PC-3 (cell line): ENCODE measurements around the gene JPT2. TPM values are rescaled to one million over a fixed set of nuclear protein-coding genes. Genes with fewer than 3 reads are reported as not detected.
"Not testable (repeated sequence)": the region's sequence is repeated elsewhere in the genome, so short reads cannot be mapped to it uniquely, and the experiment has no call there.

Experiments used
- ATAC-seq: fragments of 200-7000 bp; cut with Tn5 transposase; 2 replicates; pipeline ENCODE4 v1.9.1; 2020; ENCODE audit warnings: mild to moderate bottlenecking, moderate library complexity
- BruUV-seq: library from RNA; stranded (reverse); fragments of 400-500 nt; replicated peaks from 2 replicates; lab custom pipeline; 2021; lab: Mats Ljungman, UMichigan
- CTCF ChIA-PET: fragments of 300-600 bp; sonication (Branson Sonifier 250); formaldehyde crosslinking; loops from one replicate; lab custom pipeline; 2022; ENCODE audit warnings: antibody characterized with exemption; lab: Charles Lee
- POLR2A ChIA-PET: fragments of 300-600 bp; sonication (Branson Sonifier 250); formaldehyde crosslinking; loops from one replicate; lab custom pipeline; 2022; ENCODE audit warnings: antibody characterized with exemption; ENCODE audit not compliant: unreplicated experiment; lab: Charles Lee
- DNase-seq: peaks from one replicate; pipeline ENCODE4 v3.0.0-alpha.2; 2015
- H2AFZ ChIP-seq: fragments of 300-600 bp; sonication (generic); 2 replicates; pipeline ENCODE4 v1.6.0; 2016; ENCODE audit warnings: antibody characterized with exemption, low read length
- H3F3A ChIP-seq: fragments of 300-600 bp; sonication (generic); one replicate; pipeline ENCODE4 v1.6.0; 2017; ENCODE audit warnings: antibody characterized with exemption, low read length, control low read depth, mild to moderate bottlenecking; ENCODE audit not compliant: unreplicated experiment
- H3K27ac ChIP-seq: fragments of 300-600 bp; sonication (generic); 2 replicates; pipeline ENCODE4 v1.5.1; 2016; ENCODE audit warnings: mild to moderate bottlenecking, low read length
- H3K27me3 ChIP-seq: fragments of 300-600 bp; sonication (generic); 2 replicates; pipeline ENCODE4 v1.6.1; 2016; ENCODE audit warnings: low read length, mixed read lengths
- H3K36me3 ChIP-seq: fragments of 300-600 bp; sonication (generic); 2 replicates; pipeline ENCODE4 v1.6.1; 2016; ENCODE audit warnings: low read depth, mixed run types, low read length, mixed read lengths
- H3K4me1 ChIP-seq: fragments of 300-600 bp; sonication (generic); 2 replicates; pipeline ENCODE4 v1.5.1; 2016; ENCODE audit warnings: low read length; ENCODE audit not compliant: insufficient read depth
- H3K4me2 ChIP-seq: fragments of 300-600 bp; sonication (generic); 2 replicates; pipeline ENCODE4 v1.6.0; 2016; ENCODE audit warnings: low read length
- H3K4me3 ChIP-seq: fragments of 300-600 bp; sonication (generic); 2 replicates; pipeline ENCODE4 v1.5.1; 2016; ENCODE audit warnings: mild to moderate bottlenecking, low read length, mixed read lengths
- H3K79me2 ChIP-seq: fragments of 300-600 bp; sonication (generic); 2 replicates; pipeline ENCODE4 v1.6.1; 2017; ENCODE audit warnings: low read length, mixed read lengths
- H3K9ac ChIP-seq: fragments of 300-600 bp; sonication (generic); 2 replicates; pipeline ENCODE4 v1.6.0; 2016; ENCODE audit warnings: mild to moderate bottlenecking, low read length
- H3K9me2 ChIP-seq: fragments of 300-600 bp; sonication (generic); replicated peaks from 2 replicates; pipeline ENCODE4 v1.6.1; 2016; ENCODE audit warnings: mixed run types, low read length, mixed read lengths
- H3K9me3 ChIP-seq: fragments of 300-600 bp; sonication (generic); 2 replicates; pipeline ENCODE4 v1.6.1; 2016; ENCODE audit warnings: low read length, mixed read lengths
- H4K20me1 ChIP-seq: fragments of 300-600 bp; sonication (generic); 2 replicates; pipeline ENCODE4 v1.6.1; 2016; ENCODE audit warnings: low read length, mixed read lengths
- CTCF ChIP-seq: fragments of 300-600 bp; sonication (generic); conservative IDR thresholded peaks from 2 replicates; pipeline ENCODE4 v1.5.1; 2017; ENCODE audit warnings: antibody characterized with exemption, low read depth, mild to moderate bottlenecking, low read length
- EZH2 ChIP-seq: fragments of 300-600 bp; sonication (generic); IDR thresholded peaks from one replicate; pipeline ENCODE4 v1.6.1; 2017; ENCODE audit warnings: antibody characterized with exemption, mild to moderate bottlenecking, low read length; ENCODE audit not compliant: unreplicated experiment
- EZH2phosphoT487 ChIP-seq: fragments of 300-600 bp; sonication (generic); IDR thresholded peaks from 2 replicates; pipeline ENCODE4 v1.6.1; 2018; ENCODE audit warnings: mild to moderate bottlenecking, antibody characterized with exemption, low read length, borderline replicate concordance
- intact Hi-C: fragments of 100-400 bp; cut with micrococcal nuclease; formaldehyde crosslinking; loops from 2 replicates; pipeline ENCODE4 v1.9.0; 2023
- total RNA-seq: library from RNA; depleted of rRNA; stranded (reverse); fragments of >200 nt; gene quantifications from 2 replicates; pipeline ENCODE4 v1.2.3, GENCODE V29; 2014

The JPT2 gene
- total RNA-seq, 1 experiment from 2014 or later, result 85.2 TPM

- no peaks in the 10 kb centered on the region for H3K27me3 ChIP-seq
- ATAC-seq (no peak), DNase-seq (no peak)
- peaks cover 4% of the 10 kb centered on the region for H3F3A ChIP-seq
- no peaks in the 10 kb centered on the region for H3K9me3 ChIP-seq
- TF ChIP-seq EZH2 (no peak), EZH2phosphoT487 (no peak), CTCF (no peak)
- CTCF ChIA-PET, result no interaction called here
- no peak overlapping the region for H2AFZ ChIP-seq
- peaks cover 8% of the 10 kb centered on the region for H4K20me1 ChIP-seq
- no peak overlapping the region for H3K4me2 ChIP-seq
- no peak overlapping the region for H3K9ac ChIP-seq
- H3K36me3 ChIP-seq, result no peaks in the 10 kb centered on the region
- intact Hi-C loops, result no loop called here
- no peaks in the 10 kb centered on the region for H3K9me2 ChIP-seq
- peaks cover 13% of the 10 kb centered on the region for H3K4me1 ChIP-seq
- POLR2A ChIA-PET, result no interaction called here
- H3K27ac ChIP-seq, result no peak overlapping the region
- no peak overlapping the region for H3K4me3 ChIP-seq
- BruUV-seq, result no TSS peak
- peaks cover 77% of the 10 kb centered on the region for H3K79me2 ChIP-seq
Measured at GRCh38 chr16:1713331-1713730, 35.3 kb downstream of the JPT2 start.

GRCh38 chr16:1713933-1714332, 35.9 kb downstream of the JPT2 start:
- intact Hi-C loops, result no loop called here
- ATAC-seq (no peak), DNase-seq (no peak)
- H3K9ac ChIP-seq, result no peak overlapping the region
- ChIA-PET CTCF (no interaction called here), POLR2A (no interaction called here)
- H3K9me3 ChIP-seq, result no peaks in the 10 kb centered on the region
- H3K4me2 ChIP-seq, result no peak overlapping the region
- peaks cover 5% of the 10 kb centered on the region; the same call in 1 of the 2 replicates for H4K20me1 ChIP-seq
- H3K27me3 ChIP-seq, result no peaks in the 10 kb centered on the region
- H3K79me2 ChIP-seq, result peaks cover 75% of the 10 kb centered on the region
- no peak overlapping the region for H2AFZ ChIP-seq
- TF ChIP-seq EZH2 (no peak), CTCF (no peak), EZH2phosphoT487 (no peak)
- H3K27ac ChIP-seq, result no peak overlapping the region
- H3K9me2 ChIP-seq, result no peaks in the 10 kb centered on the region
- no peaks in the 10 kb centered on the region for H3K36me3 ChIP-seq
- no peak overlapping the region for H3K4me3 ChIP-seq
- no TSS peak for BruUV-seq
- peaks cover 4% of the 10 kb centered on the region for H3F3A ChIP-seq
- peaks cover 8% of the 10 kb centered on the region for H3K4me1 ChIP-seq

- no peak overlapping the region for H3K4me3 ChIP-seq
- no peaks in the 10 kb centered on the region for H3F3A ChIP-seq
- DNase-seq (no peak), ATAC-seq (no peak)
- H3K9me2 ChIP-seq, result no peaks in the 10 kb centered on the region
- no peaks in the 10 kb centered on the region for H4K20me1 ChIP-seq
- intact Hi-C loops, result no loop called here
- H3K27me3 ChIP-seq, result no peaks in the 10 kb centered on the region
- H3K27ac ChIP-seq, result no peak overlapping the region
- H3K9ac ChIP-seq, result no peak overlapping the region
- peaks cover 68% of the 10 kb centered on the region for H3K79me2 ChIP-seq
- H3K9me3 ChIP-seq, result no peaks in the 10 kb centered on the region
- TF ChIP-seq EZH2phosphoT487 (no peak), EZH2 (no peak), CTCF (no peak)
- ChIA-PET POLR2A (no interaction called here), CTCF (no interaction called here)
- BruUV-seq, result no TSS peak
- H3K4me2 ChIP-seq, result no peak overlapping the region
- no peak overlapping the region for H2AFZ ChIP-seq
- H3K4me1 ChIP-seq, result no peaks in the 10 kb centered on the region
- no peaks in the 10 kb centered on the region for H3K36me3 ChIP-seq
Measured at GRCh38 chr16:1715220-1715619, 37.1 kb downstream of the JPT2 start.

- H3F3A ChIP-seq, BruUV-seq, H3K27me3 ChIP-seq, DNase-seq, H3K9me3 ChIP-seq, H3K9me2 ChIP-seq, H3K27ac ChIP-seq, H4K20me1 ChIP-seq, H3K9ac ChIP-seq, H3K4me3 ChIP-seq, intact Hi-C loops, POLR2A ChIA-PET, CTCF ChIA-PET, H3K4me2 ChIP-seq, H2AFZ ChIP-seq, ATAC-seq, H3K36me3 ChIP-seq: not testable (repeated sequence)
- H3K4me1 ChIP-seq, result peaks cover 12% of the 10 kb centered on the region; the same call in 1 of the 2 replicates
- H3K79me2 ChIP-seq, result peaks cover 49% of the 10 kb centered on the region
Measured at GRCh38 chr16:1718236-1718635, 40.2 kb downstream of the JPT2 start.
